OCI-LY7 (cell line): ENCODE results near the gene PLAAT5.

Experiments used
- CTCF ChIP-seq: fragments of 200-600 bp; sonication (generic); conservative IDR thresholded peaks from 2 replicates; pipeline ENCODE4 v1.5.1; 2014; ENCODE audit warnings: mild to moderate bottlenecking, antibody characterized with exemption, low read length, moderate library complexity, mixed read lengths
- EZH2phosphoT487 ChIP-seq: fragments of 200-600 bp; sonication (generic); IDR thresholded peaks from 2 replicates; pipeline ENCODE4 v1.6.1; 2018; ENCODE audit warnings: low read depth, borderline replicate concordance, mild to moderate bottlenecking, mixed run types, antibody characterized with exemption, low read length, moderate library complexity, mixed read lengths

- no peak for TF ChIP-seq CTCF
- TF ChIP-seq EZH2phosphoT487 = no peak
These were observed 39.1 kb upstream of the PLAAT5 start for GRCh38 chr11:63530021-63530420.
